ENCODE data around the gene SEL1L.
A peak's percentile ranks its signal among the peaks of the same experiment; 100 is the strongest.

SEL1L gene

DNA sequence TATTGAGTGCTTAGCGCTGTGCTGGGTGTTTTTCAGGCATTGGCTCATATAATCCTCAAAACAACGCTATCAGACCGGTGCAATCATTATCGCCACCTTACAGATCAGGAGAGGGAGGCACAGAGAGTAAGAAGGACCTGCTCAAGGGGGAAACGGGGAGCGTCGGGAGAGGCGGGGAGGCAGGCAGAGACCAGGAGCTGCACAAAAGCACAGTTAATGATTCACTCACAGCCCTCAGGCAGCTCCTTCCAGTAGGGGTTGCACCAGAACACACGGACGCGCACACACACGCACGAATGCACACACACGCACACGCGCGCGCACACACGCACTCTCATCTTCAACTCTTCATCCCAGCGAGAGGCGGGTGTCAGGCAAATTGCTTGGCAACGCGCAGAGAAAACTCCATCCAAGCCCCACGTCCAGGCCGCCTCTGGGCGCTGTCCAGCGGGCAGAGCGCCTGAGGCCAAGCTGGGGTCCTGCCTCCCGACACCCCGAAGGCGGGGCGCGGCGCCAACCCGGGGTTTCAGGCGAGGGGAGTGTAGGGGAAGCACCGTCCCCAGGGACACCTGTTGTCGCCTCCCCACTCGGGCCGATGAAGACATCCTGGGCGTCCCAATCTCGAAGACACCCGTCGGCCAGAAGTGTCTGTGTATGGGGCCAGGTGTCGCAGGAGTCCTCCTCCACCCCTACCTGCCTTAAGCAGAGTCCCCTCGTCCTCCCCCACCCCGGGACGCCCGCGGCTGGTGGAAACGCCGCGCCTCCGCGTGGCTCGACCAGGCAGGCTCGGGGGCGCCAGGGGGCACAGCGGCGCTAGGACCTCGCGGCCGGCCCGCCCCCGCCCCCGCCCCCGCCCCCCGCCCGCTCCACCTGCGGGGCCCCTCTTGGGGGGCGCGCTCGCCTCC lies 98.0 kb downstream of the SEL1L start (continued):
- peak; percentile 95 for TF ChIP-seq ZNF335 (tag by site-specific recombination; conservative IDR thresholded peaks at IDR 0.05)
- no peak for TF ChIP-seq ZBTB49 (tag by site-specific recombination; IDR thresholded peaks at IDR 0.05; ENCODE audit: low read depth)
- no peak for TF ChIP-seq ZNF16 (tag by site-specific recombination; IDR thresholded peaks at IDR 0.05; ENCODE audit: low read depth)
- peak; percentile 70 for TF ChIP-seq ZNF341 (tag by site-specific recombination; IDR thresholded peaks at IDR 0.05; ENCODE audit: low read depth)
- no peak for TF ChIP-seq ZNF707 (tag by site-specific recombination; IDR thresholded peaks at IDR 0.05)
- peak; percentile 22 for TF ChIP-seq ZFHX2 (tag by site-specific recombination; conservative IDR thresholded peaks at IDR 0.05)
- no peak for TF ChIP-seq ZNF768 (tag by site-specific recombination; IDR thresholded peaks at IDR 0.05)
- TF ChIP-seq, protein P1, sequence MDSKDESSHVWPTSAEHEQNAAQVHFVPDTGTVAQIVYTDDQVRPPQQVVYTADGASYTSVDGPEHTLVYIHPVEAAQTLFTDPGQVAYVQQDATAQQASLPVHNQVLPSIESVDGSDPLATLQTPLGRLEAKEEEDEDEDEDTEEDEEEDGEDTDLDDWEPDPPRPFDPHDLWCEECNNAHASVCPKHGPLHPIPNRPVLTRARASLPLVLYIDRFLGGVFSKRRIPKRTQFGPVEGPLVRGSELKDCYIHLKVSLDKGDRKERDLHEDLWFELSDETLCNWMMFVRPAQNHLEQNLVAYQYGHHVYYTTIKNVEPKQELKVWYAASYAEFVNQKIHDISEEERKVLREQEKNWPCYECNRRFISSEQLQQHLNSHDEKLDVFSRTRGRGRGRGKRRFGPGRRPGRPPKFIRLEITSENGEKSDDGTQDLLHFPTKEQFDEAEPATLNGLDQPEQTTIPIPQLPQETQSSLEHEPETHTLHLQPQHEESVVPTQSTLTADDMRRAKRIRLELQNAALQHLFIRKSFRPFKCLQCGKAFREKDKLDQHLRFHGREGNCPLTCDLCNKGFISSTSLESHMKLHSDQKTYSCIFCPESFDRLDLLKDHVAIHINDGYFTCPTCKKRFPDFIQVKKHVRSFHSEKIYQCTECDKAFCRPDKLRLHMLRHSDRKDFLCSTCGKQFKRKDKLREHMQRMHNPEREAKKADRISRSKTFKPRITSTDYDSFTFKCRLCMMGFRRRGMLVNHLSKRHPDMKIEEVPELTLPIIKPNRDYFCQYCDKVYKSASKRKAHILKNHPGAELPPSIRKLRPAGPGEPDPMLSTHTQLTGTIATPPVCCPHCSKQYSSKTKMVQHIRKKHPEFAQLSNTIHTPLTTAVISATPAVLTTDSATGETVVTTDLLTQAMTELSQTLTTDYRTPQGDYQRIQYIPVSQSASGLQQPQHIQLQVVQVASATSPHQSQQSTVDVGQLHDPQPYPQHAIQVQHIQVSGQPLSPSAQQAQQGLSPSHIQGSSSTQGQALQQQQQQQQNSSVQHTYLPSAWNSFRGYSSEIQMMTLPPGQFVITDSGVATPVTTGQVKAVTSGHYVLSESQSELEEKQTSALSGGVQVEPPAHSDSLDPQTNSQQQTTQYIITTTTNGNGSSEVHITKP (tag by site-specific recombination; IDR thresholded peaks at IDR 0.05) = peak; percentile 83
- no peak for TF ChIP-seq ZBTB44 (tag by site-specific recombination; IDR thresholded peaks at IDR 0.05)
- no peak for TF ChIP-seq SETDB1 (IDR thresholded peaks at IDR 0.05; ENCODE audit: insufficient read length, low read length)
- TF ChIP-seq ZNF837 (tag by site-specific recombination; IDR thresholded peaks at IDR 0.05) = no peak
- TF ChIP-seq WT1 (tag by site-specific recombination; IDR thresholded peaks at IDR 0.05) = 0 out of 2 replicates have a peak, but pooled peaks have one; percentile 26
- no peak for TF ChIP-seq ZXDB (tag by site-specific recombination; IDR thresholded peaks at IDR 0.05)
- no peak for TF ChIP-seq ZNF529 (tag by site-specific recombination; IDR thresholded peaks at IDR 0.05; ENCODE audit: insufficient replicate concordance)
- TF ChIP-seq ZEB2 (tag by site-specific recombination; IDR thresholded peaks at IDR 0.05) = 0 out of 2 replicates have a peak, but pooled peaks have one; percentile 35
- 0 out of 2 replicates have a peak, but pooled peaks have one; percentile 52 for TF ChIP-seq ZNF501 (tag by site-specific recombination; IDR thresholded peaks at IDR 0.05)
- TF ChIP-seq REST (tag by site-specific recombination; IDR thresholded peaks at IDR 0.05) = peak; percentile 98
- peak; percentile 72; the same call in 1 of the 2 replicates for TF ChIP-seq ZNF777 (tag by site-specific recombination; IDR thresholded peaks at IDR 0.05; ENCODE audit: borderline replicate concordance)
- peak; percentile 45 for TF ChIP-seq FEZF1 (tag by site-specific recombination; IDR thresholded peaks at IDR 0.05)
- TF ChIP-seq ZNF37A (tag by site-specific recombination; IDR thresholded peaks at IDR 0.05) = no peak
- TF ChIP-seq OSR2 (tag by site-specific recombination; IDR thresholded peaks at IDR 0.05) = no peak
- TF ChIP-seq ZNF24 (tag by site-specific recombination; IDR thresholded peaks at IDR 0.05) = no peak
- TF ChIP-seq ZNF561 (tag by site-specific recombination; IDR thresholded peaks at IDR 0.05; ENCODE audit: borderline replicate concordance) = 0 out of 2 replicates have a peak, but pooled peaks have one; percentile 7
- no peak for TF ChIP-seq ZNF473 (tag by site-specific recombination; IDR thresholded peaks at IDR 0.05)

Measured in HEK293 (cell line).